Skeletal muscle satellite cell (primary cell): ENCODE data around the gene CCL2.

ENCODE experiments used
- H3K27me3 ChIP-seq: 2 replicates; pipeline ENCODE4 v1.7.0; 2013; ENCODE audit warnings: low read length; ENCODE audit not compliant: control insufficient read depth, insufficient read depth
- H3K36me3 ChIP-seq: 2 replicates; pipeline ENCODE4 v1.7.0; 2013; ENCODE audit warnings: mild to moderate bottlenecking, control low read depth, low read length; ENCODE audit not compliant: insufficient read depth
- H3K4me1 ChIP-seq: 2 replicates; pipeline ENCODE4 v1.7.0; 2013; ENCODE audit warnings: low read length; ENCODE audit not compliant: control insufficient read depth, insufficient read depth
- H3K4me2 ChIP-seq: 2 replicates; pipeline ENCODE4 v1.7.0; 2013; ENCODE audit warnings: mild to moderate bottlenecking, low read length
- H3K4me3 ChIP-seq: 2 replicates; pipeline ENCODE4 v1.7.0; 2013; ENCODE audit warnings: low read length
- H3K9ac ChIP-seq: 2 replicates; pipeline ENCODE4 v1.7.0; 2013; ENCODE audit warnings: mild to moderate bottlenecking, low read depth, low read length, moderate library complexity
- H3K9me3 ChIP-seq: replicated peaks from 2 replicates; pipeline ENCODE4 v1.7.0; 2013; ENCODE audit warnings: mild to moderate bottlenecking, control low read depth, low read length

The CCL2 gene

DNA sequence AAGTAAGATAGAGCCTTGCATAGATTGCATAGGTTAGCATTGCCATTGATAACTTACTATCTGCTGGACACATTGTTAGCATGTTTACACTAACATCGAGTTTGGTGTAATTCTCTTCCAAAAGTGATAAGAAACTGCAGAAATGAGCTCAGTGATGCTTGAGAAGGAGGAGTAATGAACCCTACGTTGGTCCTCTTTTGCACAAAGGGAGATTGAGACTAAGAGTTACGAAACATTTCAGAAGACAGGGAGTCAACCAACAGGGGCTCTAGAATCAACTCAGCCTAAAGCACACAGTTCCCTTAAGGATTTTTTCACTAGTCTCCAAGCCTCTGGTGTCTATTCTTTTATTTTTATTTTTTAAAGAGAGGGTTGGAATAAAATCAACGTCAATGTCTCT, 21.7 kb downstream of the CCL2 start:
- no peaks in the 10 kb centered on the region for H3K36me3 ChIP-seq
- H3K4me2 ChIP-seq = no peak overlapping the region
- H3K9ac ChIP-seq = no peak overlapping the region
- H3K4me1 ChIP-seq = no peaks in the 10 kb centered on the region
- H3K9me3 ChIP-seq = no peaks in the 10 kb centered on the region
- no peaks in the 10 kb centered on the region for H3K27me3 ChIP-seq
- no peak overlapping the region for H3K4me3 ChIP-seq

GRCh38 chr17:34283571-34283970, 28.5 kb downstream of the CCL2 start:
- no peaks in the 10 kb centered on the region for H3K36me3 ChIP-seq
- no peak overlapping the region for H3K4me3 ChIP-seq
- no peak overlapping the region for H3K9ac ChIP-seq
- no peaks in the 10 kb centered on the region for H3K4me1 ChIP-seq
- no peaks in the 10 kb centered on the region for H3K9me3 ChIP-seq
- H3K27me3 ChIP-seq = no peaks in the 10 kb centered on the region
- no peak overlapping the region for H3K4me2 ChIP-seq

DNA sequence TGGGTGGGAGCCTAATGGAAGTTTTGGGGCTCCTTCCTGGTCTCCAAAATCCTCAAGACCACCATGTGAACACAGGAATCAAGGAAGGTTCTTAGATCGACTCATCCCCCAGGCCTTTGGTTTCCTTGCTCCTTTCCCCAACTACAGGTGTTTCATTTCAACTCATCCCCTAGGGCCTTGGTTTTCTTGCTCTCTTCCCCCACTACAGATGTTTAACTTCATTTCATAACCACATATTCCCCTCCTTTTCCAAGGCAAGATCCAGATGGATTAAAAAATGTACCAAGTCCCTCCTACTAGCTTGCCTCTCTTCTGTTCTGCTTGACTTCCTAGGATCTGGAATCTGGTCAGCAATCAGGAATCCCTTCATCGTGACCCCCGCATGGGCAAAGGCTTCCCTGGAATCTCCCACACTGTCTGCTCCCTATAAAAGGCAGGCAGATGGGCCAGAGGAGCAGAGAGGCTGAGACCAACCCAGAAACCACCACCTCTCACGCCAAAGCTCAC, 30.3 kb downstream of the CCL2 start, which contains the start of gene CCL11:
Gene CCL11 (plus strand): TSS at position 457 of the 507 bp plus-strand sequence. CDS start 67 bp downstream, outside the sequence.
- Histone ChIP-seq H3K9me3 (no peaks in the 10 kb centered on the region), H3K36me3 (no peaks in the 10 kb centered on the region), H3K4me2 (no peak within 1 kb of the TSS), H3K4me3 (no peak within 1 kb of the TSS), H3K9ac (no peak within 1 kb of the TSS), H3K27me3 (no peaks in the 10 kb centered on the region), H3K4me1 (no peaks in the 10 kb centered on the region)

DNA sequence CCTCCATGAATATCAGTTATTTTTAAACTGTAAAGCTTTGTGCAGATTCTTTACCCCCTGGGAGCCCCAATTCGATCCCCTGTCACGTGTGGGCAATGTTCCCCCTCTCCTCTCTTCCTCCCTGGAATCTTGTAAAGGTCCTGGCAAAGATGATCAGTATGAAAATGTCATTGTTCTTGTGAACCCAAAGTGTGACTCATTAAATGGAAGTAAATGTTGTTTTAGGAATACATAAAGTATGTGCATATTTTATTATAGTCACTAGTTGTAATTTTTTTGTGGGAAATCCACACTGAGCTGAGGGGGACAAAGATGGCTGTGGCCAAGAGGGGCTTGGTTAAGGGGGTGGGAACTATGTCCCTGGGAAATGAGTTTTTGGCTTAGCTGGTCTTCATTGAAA, 32.8 kb downstream of the CCL2 start:
- Histone ChIP-seq H3K4me1 (no peaks in the 10 kb centered on the region), H3K4me3 (no peak overlapping the region), H3K36me3 (no peaks in the 10 kb centered on the region)

GRCh38 chr17:34290586-34290985, 35.5 kb downstream of the CCL2 start:
- Histone ChIP-seq H3K4me1 (no peaks in the 10 kb centered on the region), H3K4me2 (no peak overlapping the region), H3K9ac (no peak overlapping the region), H3K9me3 (no peaks in the 10 kb centered on the region), H3K36me3 (no peaks in the 10 kb centered on the region), H3K4me3 (no peak overlapping the region), H3K27me3 (no peaks in the 10 kb centered on the region)

More for the DNA sequence above, 32.8 kb downstream of the CCL2 start:
- no peaks in the 10 kb centered on the region for H3K9me3 ChIP-seq
- no peak overlapping the region for H3K4me2 ChIP-seq
- no peaks in the 10 kb centered on the region for H3K27me3 ChIP-seq
- H3K9ac ChIP-seq = no peak overlapping the region

- H3K4me2 ChIP-seq = no peak overlapping the region
- H3K27me3 ChIP-seq = no peaks in the 10 kb centered on the region
- no peaks in the 10 kb centered on the region for H3K36me3 ChIP-seq
- H3K9me3 ChIP-seq = no peaks in the 10 kb centered on the region
- no peak overlapping the region for H3K4me3 ChIP-seq
- no peaks in the 10 kb centered on the region for H3K4me1 ChIP-seq
- H3K9ac ChIP-seq = no peak overlapping the region
These were observed 36.8 kb downstream of the CCL2 start for GRCh38 chr17:34291721-34292348.

GRCh38 chr17:34299027-34299426, 43.9 kb downstream of the CCL2 start:
- no peaks in the 10 kb centered on the region for H3K36me3 ChIP-seq
- H3K27me3 ChIP-seq = no peaks in the 10 kb centered on the region
- no peak overlapping the region for H3K4me2 ChIP-seq
- no peak overlapping the region for H3K9ac ChIP-seq
- no peak overlapping the region for H3K4me3 ChIP-seq
- H3K9me3 ChIP-seq = no peaks in the 10 kb centered on the region
- H3K4me1 ChIP-seq = peaks cover 9% of the 10 kb centered on the region

DNA sequence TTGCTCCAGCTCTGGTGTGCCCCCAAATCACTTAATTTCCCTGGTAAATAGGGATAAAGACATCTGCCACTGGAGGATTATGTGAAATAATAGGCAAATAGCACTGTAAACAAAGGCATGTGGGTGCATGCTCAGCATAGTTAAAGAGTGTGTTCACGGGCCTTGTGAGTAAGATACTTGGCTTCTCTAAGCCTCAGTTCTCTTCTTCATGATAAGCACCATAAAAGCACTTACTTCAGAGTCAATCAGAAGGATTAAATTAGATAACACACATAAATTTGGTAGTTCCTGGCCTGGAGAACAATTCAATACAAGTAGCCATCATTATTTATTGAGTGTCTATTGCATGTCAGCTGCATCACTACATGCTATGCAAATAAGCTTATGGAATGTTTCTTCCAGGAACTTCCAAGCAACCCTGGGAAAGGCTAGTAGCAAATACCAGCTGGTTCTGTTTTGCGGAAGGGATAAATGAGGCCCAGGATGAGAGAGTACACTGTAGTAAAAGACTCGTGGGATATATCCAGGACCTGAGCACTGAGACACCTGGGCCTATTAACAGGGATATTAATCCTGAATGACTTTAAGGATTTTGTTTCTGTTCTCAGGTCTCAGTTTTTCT, 45.0 kb downstream of the CCL2 start:
- Histone ChIP-seq H3K4me3 (no peak overlapping the region), H3K9me3 (no peaks in the 10 kb centered on the region), H3K4me1 (peaks cover 9% of the 10 kb centered on the region), H3K9ac (no peak overlapping the region), H3K4me2 (no peak overlapping the region), H3K36me3 (no peaks in the 10 kb centered on the region), H3K27me3 (no peaks in the 10 kb centered on the region)

DNA sequence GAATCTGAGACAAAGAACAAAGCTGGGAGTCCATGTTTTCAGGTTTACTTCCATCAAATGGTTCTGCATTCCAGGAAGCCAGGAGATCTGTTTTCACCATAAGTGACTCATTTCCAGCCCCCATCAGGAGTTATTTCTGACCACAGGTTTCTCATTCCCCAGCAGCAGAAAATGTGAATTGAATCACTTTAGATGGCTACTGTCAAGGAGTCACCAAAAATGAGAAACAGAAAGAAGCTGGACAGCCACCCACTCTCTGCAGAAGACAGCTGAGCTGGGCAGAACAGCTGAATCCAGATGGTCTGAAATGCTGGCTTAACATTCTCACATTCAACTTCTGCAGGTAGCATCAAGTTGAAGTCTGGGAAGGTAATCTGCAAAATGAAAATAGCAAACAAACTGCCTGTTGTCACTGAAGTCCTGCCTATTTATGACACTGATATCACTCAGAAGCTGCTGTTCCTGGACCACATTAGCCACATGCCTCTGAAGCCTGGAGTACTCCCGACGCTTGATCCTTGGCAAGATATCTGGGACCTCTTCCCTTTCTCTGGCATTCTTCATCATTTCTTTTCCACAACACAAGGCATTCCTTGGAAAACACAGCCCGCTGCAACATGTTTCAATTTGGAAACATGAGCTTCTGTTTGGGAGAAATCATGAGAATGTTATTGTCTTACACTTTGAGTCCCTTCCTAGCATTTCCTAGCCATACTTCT, 45.7 kb downstream of the CCL2 start:
- peaks cover 9% of the 10 kb centered on the region for H3K4me1 ChIP-seq
- no peaks in the 10 kb centered on the region for H3K36me3 ChIP-seq
- no peak overlapping the region for H3K9ac ChIP-seq
- no peak overlapping the region for H3K4me2 ChIP-seq
- H3K9me3 ChIP-seq = no peaks in the 10 kb centered on the region
- H3K4me3 ChIP-seq = no peak overlapping the region
- no peaks in the 10 kb centered on the region for H3K27me3 ChIP-seq

- Histone ChIP-seq H3K9me3 (no peaks in the 10 kb centered on the region), H3K4me3 (no peak overlapping the region), H3K27me3 (no peaks in the 10 kb centered on the region), H3K36me3 (no peaks in the 10 kb centered on the region), H3K4me1 (peaks cover 9% of the 10 kb centered on the region), H3K4me2 (no peak overlapping the region), H3K9ac (no peak overlapping the region)
These were observed 46.9 kb downstream of the CCL2 start for GRCh38 chr17:34301986-34302385.

- H3K4me3 ChIP-seq = no peak overlapping the region
- no peak overlapping the region for H3K9ac ChIP-seq
- no peak overlapping the region for H3K4me2 ChIP-seq
- H3K4me1 ChIP-seq = peaks cover 9% of the 10 kb centered on the region
- no peaks in the 10 kb centered on the region for H3K36me3 ChIP-seq
- H3K27me3 ChIP-seq = no peaks in the 10 kb centered on the region
- H3K9me3 ChIP-seq = no peaks in the 10 kb centered on the region
These were observed 47.6 kb downstream of the CCL2 start for GRCh38 chr17:34302636-34303035.
